Liver (tissue), 3 donors: Measurements from ENCODE around the gene COLEC12.

ENCODE experiments used
- CTCF ChIP-seq: fragments of 150-350 bp; IDR thresholded peaks from 2 replicates; pipeline ENCODE4 v1.5.1; 2017; ENCODE audit warnings: improper control_type of control experiment, low read depth, low read length; ENCODE audit not compliant: missing input control
- FOXA1 ChIP-seq: IDR thresholded peaks from 2 replicates; pipeline ENCODE4 v1.6.1; 2016; ENCODE audit warnings: antibody characterized with exemption
- NR2F2 ChIP-seq: IDR thresholded peaks from 2 replicates; pipeline ENCODE4 v1.6.1; 2016; ENCODE audit warnings: antibody characterized with exemption
- REST ChIP-seq: IDR thresholded peaks from 2 replicates; pipeline ENCODE4 v1.6.1; 2016; ENCODE audit warnings: antibody characterized with exemption, mild to moderate bottlenecking
- donor health status: healthy.
- donor health status: healthy.

DNA sequence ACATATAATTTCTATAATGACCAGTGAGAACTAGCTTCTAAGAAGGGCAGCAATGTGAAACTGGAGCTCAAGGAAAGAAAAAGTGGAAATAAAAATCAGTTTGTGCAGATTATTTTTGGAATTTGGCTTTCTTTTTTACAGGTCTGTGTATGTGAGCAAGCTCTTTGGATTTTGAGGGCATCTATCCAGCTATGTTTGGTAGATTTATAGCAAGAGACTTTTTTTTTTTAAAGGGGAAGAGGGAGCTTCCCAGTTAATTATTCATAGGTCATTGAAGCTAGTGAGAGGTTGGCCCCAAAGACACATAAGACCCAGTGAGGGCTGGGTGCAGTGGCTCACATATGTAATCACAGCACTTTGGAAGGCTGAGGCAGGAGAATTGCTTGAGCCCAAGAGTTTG, 24.0 kb upstream of the COLEC12 start:
- TF ChIP-seq CTCF (no peak), REST (no peak), NR2F2 (no peak), FOXA1 (no peak)
